CD4-positive, alpha-beta T cell treated with Interleukin-15 for 1 hour (primary cell): ENCODE data around the gene TUBD1.
"Not testable (repeated sequence)": the region's sequence is repeated elsewhere in the genome, so short reads cannot be mapped to it uniquely, and the experiment has no call there.

Experiments used
- DNase-seq: peaks from one replicate; pipeline ENCODE4 v3.0.0-alpha.2; 2020

The TUBD1 gene

DNA sequence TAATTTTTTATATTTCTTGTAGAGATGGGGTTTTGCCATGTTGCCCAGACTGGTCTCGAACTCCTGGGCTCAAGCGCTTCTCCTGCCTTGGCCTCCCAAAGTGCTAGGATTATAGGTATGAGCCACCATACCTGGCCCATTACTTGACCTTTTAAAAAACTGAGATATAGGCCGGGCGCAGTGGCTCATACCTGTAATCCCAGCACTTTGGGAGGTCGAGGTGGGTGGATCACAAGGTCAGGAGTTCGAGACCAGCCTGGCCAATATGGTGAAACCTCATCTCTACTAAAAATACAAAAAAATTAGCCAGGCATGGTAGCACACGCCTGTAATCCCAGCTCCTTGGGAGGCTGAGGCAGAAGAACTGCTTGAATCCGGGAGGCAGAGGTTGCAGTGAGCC, 19.3 kb downstream of the TUBD1 start:
- not testable (repeated sequence) for DNase-seq

GRCh38 chr17:59872351-59872750, 20.4 kb downstream of the TUBD1 start:
- DNase-seq = no peak

DNA sequence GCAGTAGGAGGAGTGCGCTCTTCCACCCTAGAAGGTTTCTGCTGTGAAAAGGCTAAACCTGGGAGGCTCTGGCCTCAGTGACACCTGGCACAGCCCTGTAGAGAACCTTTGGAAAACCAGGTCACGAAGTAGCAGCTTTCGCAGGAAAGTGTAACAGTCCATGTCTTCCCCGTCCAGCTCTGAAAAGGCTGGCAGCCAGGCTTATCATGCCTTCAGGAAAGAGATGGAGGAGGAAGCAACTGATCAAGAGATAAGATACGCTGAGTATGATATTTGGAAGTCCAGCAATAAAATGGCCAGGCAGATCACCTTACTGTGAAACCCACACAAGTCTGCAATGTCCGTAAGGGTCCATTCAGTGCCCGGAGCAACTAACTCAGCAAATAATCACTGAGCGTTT, 22.3 kb downstream of the TUBD1 start:
- no peak for DNase-seq

GRCh38 chr17:59869941-59870218, 22.9 kb downstream of the TUBD1 start:
- DNase-seq = no peak

DNA sequence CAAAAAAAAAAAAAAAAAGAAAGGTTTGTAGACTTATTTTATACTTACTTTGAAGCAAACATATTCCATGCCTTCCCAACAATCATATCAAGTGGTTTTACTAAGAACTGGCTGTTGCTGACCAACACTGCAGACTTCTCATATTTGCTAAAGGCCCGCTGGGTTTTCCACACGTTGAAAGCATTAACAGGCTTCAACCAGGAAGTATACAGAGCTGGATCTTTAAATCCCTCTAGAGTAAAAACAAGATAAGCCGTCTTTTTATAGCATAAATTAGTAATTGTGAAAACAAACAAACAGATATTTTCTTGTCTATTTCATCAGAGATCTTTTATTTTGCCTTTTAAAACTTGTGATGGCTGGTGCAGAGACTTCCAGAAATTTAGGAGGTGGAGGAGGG, 29.1 kb downstream of the TUBD1 start:
- DNase-seq = no peak

DNA sequence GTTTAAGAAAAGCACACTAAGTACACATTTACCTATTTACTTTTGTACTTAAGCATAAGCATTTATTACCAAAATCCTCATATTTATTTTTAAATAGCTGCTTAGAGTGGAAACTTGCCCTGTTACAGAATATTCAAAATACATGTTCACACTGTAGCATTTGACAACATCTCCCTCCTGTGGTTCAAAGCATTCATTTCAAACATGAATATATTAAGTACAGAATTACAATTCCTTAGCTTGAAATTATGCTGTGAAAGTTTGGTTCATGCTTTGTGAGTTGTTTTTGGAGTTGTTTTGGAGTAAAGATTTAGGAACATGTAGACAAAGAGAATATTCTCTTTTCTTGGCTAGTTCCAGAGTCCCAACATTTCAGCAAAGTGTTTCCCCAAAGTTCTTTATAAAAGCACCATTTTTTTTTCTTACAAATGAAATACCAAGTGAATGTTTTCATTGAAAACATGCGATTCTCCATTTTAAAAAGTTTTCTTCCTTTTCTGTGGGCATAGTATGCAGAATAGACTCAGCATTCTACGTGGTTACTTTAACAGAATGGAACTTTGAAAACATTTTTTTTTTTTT, 33.2 kb downstream of the TUBD1 start:
- DNase-seq = no peak

DNA sequence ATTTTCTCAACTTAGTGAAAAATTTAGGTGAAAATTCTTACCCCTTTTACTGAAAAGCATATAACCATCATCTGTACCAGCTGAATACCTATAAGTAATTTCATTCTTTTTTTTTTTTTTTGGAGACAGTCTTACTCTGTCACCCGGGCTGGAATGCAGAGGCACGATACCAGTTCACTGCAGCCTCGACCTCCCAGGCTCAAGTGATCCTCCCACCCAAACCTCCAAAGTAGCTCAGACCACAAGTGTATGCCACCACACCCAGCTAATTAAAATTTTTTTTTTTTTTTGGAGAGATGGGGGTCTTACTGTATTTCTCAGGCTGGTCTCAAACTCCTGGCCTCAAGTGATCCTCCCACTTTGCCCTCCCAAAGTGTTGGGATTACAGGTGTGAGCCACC, 33.8 kb downstream of the TUBD1 start:
- DNase-seq = no peak

- no peak for DNase-seq
Measured at GRCh38 chr17:59858167-59858816, 34.5 kb downstream of the TUBD1 start.

- no peak for DNase-seq
Measured at GRCh38 chr17:59856859-59857794, 35.6 kb downstream of the TUBD1 start.

- not testable (repeated sequence) for DNase-seq
Measured at GRCh38 chr17:59853919-59854729, 38.6 kb downstream of the TUBD1 start.

DNA sequence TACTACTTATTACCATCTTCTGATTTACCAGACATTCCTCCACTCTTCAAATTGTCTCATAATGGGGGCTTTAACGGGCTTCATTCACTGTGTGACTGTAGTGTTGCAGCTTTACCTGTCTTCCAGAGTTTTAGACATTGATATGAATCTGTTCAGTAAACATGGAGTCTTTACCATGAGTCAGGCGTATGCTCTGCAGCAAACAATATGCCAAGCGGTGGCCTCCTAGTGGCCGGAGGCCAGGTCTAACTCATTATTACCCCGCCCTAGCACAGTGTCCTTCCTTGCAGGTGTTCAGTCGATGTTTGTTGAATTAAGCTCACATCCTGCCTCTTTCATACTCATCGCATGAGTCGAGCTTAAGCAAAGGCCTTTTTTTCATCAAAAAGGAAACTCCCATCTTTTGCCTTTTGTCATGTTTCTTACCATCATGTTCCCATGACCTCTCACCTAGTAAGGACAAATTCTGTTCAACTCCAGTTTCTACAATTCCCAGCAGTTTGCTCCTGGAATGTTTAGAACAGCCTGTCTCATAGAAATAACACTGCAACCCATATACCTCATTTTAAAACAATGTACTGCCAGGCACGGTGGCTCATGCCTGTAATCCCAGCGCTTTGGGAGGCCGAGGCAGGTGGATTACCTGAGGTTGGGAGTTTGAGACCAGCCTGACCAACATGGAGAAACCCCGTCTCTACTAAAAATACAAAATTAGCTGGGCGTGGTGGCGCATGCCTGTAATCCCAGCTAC, 39.4 kb downstream of the TUBD1 start:
- DNase-seq = peak; percentile 53

DNA sequence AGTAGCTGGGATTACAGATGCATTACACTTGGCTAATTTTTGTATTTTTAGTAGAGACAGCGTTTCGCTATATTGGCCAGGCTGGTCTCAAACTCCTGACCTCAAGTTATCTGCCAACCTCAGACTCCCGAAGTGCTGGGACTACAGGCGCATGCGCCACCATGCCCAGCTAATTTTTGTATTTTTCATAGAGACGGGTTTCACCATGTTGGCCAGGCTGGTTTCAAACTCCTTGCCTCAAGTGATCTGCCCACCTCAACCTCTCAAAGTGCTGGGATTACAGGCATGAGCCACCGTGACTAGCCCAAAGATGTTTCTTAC, 39.9 kb downstream of the TUBD1 start:
- not testable (repeated sequence) for DNase-seq

DNA sequence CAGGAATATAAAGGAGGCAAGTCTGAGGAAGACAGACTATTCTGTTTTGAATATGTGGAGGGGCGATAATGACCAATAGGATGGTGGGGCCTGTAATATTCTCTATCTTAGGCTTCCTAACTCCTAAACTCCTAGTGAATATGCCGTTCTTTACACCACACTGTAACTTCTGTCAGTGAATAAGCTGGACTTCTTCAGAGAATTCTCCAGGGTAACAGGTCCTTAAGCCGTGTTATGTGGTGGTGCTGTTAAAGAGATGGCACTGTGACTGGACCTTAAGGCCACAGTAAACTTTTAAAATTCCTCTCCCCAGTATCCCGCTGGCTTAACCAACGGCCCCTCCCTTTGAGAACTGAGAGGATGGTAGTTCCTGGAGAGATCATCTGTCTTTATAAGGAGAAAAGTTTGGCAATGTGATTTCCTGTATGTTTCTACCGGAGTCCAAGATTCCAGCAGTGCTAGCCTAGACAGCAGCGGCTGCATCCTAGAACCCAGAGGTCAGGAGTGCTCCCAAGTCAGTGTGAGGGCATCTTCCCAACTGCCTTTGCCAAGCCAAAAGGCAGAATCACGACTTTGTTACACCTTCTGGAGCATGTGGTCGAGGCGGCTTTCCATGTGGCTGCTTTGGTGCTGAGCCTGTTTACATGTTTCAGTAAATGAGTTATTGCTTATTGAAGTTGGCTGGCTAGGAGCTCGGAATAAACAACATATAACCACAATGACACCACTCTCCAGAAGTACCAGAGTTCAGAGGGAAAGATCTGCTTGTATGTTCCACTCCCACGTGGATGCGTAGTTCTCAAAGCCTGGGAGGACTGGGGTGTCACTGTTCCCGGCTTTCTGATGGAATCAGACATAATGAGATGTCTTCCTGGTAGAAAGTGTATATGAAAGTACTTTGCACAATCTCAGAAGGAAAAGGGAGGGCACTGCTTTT, 41.0 kb downstream of the TUBD1 start:
- no peak for DNase-seq

DNA sequence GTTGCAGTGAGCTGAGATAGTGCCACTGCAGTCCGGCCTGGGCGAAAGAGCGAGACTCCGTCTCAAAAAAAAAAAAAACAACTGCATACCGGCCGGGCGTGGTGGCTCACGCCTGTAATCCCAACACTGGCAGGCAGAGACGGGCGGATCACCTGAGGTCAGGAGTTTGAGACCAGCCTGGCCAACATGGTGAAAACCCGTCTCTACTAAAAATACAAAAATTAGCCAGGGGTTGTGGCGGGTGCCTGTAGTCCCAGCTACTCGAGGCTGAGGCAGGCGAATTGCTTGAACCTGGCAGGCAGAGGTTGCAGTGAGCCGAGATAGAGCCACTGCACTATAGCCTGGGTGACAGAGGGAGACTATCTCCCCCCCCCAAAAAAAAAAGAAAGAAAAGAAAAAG, 42.4 kb downstream of the TUBD1 start:
- not testable (repeated sequence) for DNase-seq

DNA sequence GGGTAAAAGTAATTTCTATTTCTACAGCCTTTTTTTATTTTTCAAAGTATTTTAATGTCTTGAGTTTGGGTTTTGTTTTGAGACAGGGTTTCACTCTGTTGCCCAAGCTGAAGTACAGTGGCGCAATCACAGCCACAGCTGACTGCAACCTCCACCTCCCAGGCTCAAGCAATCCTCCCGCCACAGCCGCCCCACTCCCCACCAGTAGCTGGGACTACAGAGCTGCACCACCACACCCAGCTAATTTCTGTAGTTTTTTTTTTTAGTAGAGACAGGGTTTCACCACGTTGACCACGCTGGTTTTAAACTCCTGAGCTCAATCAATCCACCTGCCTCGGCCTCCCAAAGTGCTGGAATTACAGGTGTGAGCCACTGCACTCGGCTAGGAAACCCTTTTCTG, 44.0 kb downstream of the TUBD1 start:
- DNase-seq = peak; percentile 48

GRCh38 chr17:59848385-59848668, 44.4 kb downstream of the TUBD1 start:
- no peak for DNase-seq

GRCh38 chr17:59846394-59847165, 46.2 kb downstream of the TUBD1 start:
- DNase-seq = no peak

GRCh38 chr17:59845595-59846393, 46.9 kb downstream of the TUBD1 start:
- DNase-seq = no peak

DNA sequence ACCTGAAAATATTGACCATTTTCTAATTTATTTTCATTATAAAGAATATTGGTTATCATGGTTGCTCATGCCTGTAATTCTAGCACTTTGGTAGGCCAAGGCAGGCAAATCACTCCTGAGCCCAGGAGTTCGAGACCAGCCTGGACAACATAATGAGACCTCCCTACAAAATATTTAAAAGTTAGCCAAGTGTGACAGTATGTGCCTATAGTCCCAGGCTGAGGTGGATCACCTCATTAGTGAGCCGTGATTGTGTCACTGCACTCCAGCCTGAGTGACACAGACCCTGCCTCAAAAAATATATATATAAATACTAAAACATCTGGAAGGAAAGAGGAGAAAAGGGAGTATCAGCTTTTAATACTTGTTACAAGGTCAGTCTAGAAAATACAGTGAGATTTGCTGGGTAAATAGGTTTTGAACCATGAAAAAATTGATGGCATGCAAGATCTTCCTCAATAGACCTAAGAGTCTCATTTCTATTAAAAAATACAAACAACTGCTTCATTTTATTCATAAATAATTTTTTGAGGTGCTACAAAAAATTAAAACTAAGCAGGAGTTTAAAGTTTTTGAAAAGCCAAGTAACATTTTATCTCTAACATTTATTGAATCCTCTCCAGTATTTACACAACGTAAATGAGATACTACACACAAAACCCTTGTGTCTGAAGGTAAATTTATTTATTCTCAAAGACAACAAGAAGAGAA, 47.7 kb downstream of the TUBD1 start:
- no peak for DNase-seq
